SU-DHL-6 (cell line): ENCODE results near the gene CHPF2.

Experiments
- H2AFZ ChIP-seq: fragments of 200-600 bp; sonication (generic); 2 replicates; pipeline ENCODE4 v1.6.1; 2014; ENCODE audit warnings: low read depth, mild to moderate bottlenecking, moderate library complexity, mixed read lengths, antibody characterized with exemption, low read length; ENCODE audit not compliant: severe bottlenecking
- H3F3A ChIP-seq: fragments of 200-600 bp; shearing (Covaris generic); 2 replicates; pipeline ENCODE4 v1.6.0; 2016; ENCODE audit warnings: antibody characterized with exemption, mild to moderate bottlenecking; ENCODE audit not compliant: insufficient read depth
- H3K27ac ChIP-seq: fragments of 200-600 bp; sonication (generic); 2 replicates; pipeline ENCODE4 v1.5.1; 2016; ENCODE audit warnings: low read depth, mild to moderate bottlenecking, low read length, moderate library complexity, mixed read lengths
- H3K27me3 ChIP-seq: fragments of 200-600 bp; sonication (generic), shearing (Covaris generic); 2 replicates; pipeline ENCODE4 v1.6.0; 2014; ENCODE audit warnings: mild to moderate bottlenecking, low read length
- H3K36me3 ChIP-seq: fragments of 200-600 bp; sonication (generic); 2 replicates; pipeline ENCODE4 v1.6.1; 2014; ENCODE audit warnings: mild to moderate bottlenecking, low read length, mixed read lengths
- H3K4me2 ChIP-seq: fragments of 300-600, 200-600 bp; shearing (Covaris generic), sonication (generic); 2 replicates; pipeline ENCODE4 v1.6.0; 2014; ENCODE audit warnings: low read length, low read depth, mild to moderate bottlenecking; ENCODE audit not compliant: poor library complexity, severe bottlenecking
- H3K4me3 ChIP-seq: fragments of 200-600 bp; sonication (generic); 2 replicates; pipeline ENCODE4 v1.5.1; 2014; ENCODE audit warnings: antibody characterized with exemption, low read length, mild to moderate bottlenecking, mixed read lengths; ENCODE audit not compliant: insufficient read depth, poor library complexity, severe bottlenecking
- H3K79me2 ChIP-seq: fragments of 200-600 bp; sonication (generic); 2 replicates; pipeline ENCODE4 v1.6.1; 2014; ENCODE audit warnings: mild to moderate bottlenecking, low read length, moderate library complexity; ENCODE audit not compliant: insufficient read depth
- H3K9ac ChIP-seq: fragments of 200-600 bp; sonication (generic); 2 replicates; pipeline ENCODE4 v1.7.0; 2014; ENCODE audit warnings: mild to moderate bottlenecking, low read length
- H3K9me2 ChIP-seq: fragments of 200-600 bp; sonication (generic); replicated peaks from 2 replicates; pipeline ENCODE4 v1.6.1; 2014; ENCODE audit warnings: low read length; ENCODE audit not compliant: insufficient read depth
- H3K9me3 ChIP-seq: fragments of 200-600 bp; sonication (generic); 2 replicates; pipeline ENCODE4 v1.6.1; 2014; ENCODE audit warnings: low read length, mixed read lengths; ENCODE audit not compliant: insufficient read depth
- H4K20me1 ChIP-seq: fragments of 200-600 bp; sonication (generic); 2 replicates; pipeline ENCODE4 v1.6.1; 2014; ENCODE audit warnings: low read depth, mild to moderate bottlenecking, antibody characterized with exemption, low read length, moderate library complexity, mixed read lengths
- EZH2phosphoT487 ChIP-seq: fragments of 200-600 bp; sonication (generic), shearing (Covaris generic); conservative IDR thresholded peaks from 2 replicates; pipeline ENCODE4 v1.6.1; 2018; ENCODE audit warnings: mild to moderate bottlenecking, antibody characterized with exemption, low read length, moderate library complexity, mixed read lengths
- TF ChIP-seq, protein P1 (sequence below): fragments of 200-600 bp; sonication (generic); IDR thresholded peaks from one replicate; pipeline ENCODE4 v1.5.1; 2017; ENCODE audit warnings: antibody characterized with exemption, mild to moderate bottlenecking, low read length, moderate library complexity; ENCODE audit not compliant: insufficient read depth, poor library complexity, severe bottlenecking

Gene CHPF2

DNA sequence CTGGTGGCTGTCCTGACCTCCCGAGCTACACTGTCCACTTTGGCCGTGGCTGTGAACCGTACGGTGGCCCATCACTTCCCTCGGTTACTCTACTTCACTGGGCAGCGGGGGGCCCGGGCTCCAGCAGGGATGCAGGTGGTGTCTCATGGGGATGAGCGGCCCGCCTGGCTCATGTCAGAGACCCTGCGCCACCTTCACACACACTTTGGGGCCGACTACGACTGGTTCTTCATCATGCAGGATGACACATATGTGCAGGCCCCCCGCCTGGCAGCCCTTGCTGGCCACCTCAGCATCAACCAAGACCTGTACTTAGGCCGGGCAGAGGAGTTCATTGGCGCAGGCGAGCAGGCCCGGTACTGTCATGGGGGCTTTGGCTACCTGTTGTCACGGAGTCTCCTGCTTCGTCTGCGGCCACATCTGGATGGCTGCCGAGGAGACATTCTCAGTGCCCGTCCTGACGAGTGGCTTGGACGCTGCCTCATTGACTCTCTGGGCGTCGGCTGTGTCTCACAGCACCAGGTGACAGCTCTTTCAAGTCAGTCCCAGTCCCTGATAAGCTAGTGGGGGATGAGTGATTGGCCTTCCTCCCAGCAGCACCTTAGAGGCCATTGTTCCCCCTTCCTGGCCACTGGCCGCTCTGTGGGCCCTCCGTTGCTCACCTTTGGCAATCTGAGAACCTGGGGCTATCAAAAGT, 3.0 kb downstream of the CHPF2 start:
- Histone ChIP-seq H3K9me3 (no peaks in the 10 kb centered on the region), H3K27ac (no peak overlapping the region), H2AFZ (no peak overlapping the region), H3K79me2 (peaks cover 21% of the 10 kb centered on the region), H3K4me2 (no peak overlapping the region), H3K9ac (no peak overlapping the region), H3K27me3 (no peaks in the 10 kb centered on the region), H3K4me3 (no peak overlapping the region), H3K9me2 (no peaks in the 10 kb centered on the region), H4K20me1 (no peaks in the 10 kb centered on the region), H3K36me3 (no peaks in the 10 kb centered on the region), H3F3A (no peaks in the 10 kb centered on the region)
- no peak for TF ChIP-seq EZH2phosphoT487
- TF ChIP-seq, protein P1, sequence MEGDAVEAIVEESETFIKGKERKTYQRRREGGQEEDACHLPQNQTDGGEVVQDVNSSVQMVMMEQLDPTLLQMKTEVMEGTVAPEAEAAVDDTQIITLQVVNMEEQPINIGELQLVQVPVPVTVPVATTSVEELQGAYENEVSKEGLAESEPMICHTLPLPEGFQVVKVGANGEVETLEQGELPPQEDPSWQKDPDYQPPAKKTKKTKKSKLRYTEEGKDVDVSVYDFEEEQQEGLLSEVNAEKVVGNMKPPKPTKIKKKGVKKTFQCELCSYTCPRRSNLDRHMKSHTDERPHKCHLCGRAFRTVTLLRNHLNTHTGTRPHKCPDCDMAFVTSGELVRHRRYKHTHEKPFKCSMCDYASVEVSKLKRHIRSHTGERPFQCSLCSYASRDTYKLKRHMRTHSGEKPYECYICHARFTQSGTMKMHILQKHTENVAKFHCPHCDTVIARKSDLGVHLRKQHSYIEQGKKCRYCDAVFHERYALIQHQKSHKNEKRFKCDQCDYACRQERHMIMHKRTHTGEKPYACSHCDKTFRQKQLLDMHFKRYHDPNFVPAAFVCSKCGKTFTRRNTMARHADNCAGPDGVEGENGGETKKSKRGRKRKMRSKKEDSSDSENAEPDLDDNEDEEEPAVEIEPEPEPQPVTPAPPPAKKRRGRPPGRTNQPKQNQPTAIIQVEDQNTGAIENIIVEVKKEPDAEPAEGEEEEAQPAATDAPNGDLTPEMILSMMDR, result no peak

DNA sequence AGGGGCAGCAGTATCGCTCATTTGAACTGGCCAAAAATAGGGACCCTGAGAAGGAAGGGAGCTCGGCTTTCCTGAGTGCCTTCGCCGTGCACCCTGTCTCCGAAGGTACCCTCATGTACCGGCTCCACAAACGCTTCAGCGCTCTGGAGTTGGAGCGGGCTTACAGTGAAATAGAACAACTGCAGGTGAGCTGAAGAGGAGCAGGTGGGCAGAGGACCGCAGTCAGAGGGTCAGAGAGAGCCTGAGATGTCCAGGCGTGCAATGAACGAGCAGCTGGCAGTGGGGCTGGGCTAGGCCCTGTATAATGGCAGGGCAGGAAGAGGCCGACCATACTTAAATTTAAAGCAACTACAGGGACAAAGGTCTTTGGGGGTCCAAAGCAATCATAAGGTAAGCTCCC, 4.1 kb downstream of the CHPF2 start:
- no peak overlapping the region for H3K4me2 ChIP-seq
- H3K27ac ChIP-seq, result no peak overlapping the region
- no peak overlapping the region for H2AFZ ChIP-seq
- TF ChIP-seq EZH2phosphoT487, result no peak
- TF ChIP-seq, protein P1, result no peak
- no peaks in the 10 kb centered on the region for H3K36me3 ChIP-seq
- no peaks in the 10 kb centered on the region for H3K27me3 ChIP-seq
- H3K79me2 ChIP-seq, result peaks cover 21% of the 10 kb centered on the region
- no peak overlapping the region for H3K4me3 ChIP-seq
- no peaks in the 10 kb centered on the region for H3K9me2 ChIP-seq
- H3K9me3 ChIP-seq, result no peaks in the 10 kb centered on the region
- H4K20me1 ChIP-seq, result no peaks in the 10 kb centered on the region
- H3K9ac ChIP-seq, result no peak overlapping the region
- H3F3A ChIP-seq, result no peaks in the 10 kb centered on the region

DNA sequence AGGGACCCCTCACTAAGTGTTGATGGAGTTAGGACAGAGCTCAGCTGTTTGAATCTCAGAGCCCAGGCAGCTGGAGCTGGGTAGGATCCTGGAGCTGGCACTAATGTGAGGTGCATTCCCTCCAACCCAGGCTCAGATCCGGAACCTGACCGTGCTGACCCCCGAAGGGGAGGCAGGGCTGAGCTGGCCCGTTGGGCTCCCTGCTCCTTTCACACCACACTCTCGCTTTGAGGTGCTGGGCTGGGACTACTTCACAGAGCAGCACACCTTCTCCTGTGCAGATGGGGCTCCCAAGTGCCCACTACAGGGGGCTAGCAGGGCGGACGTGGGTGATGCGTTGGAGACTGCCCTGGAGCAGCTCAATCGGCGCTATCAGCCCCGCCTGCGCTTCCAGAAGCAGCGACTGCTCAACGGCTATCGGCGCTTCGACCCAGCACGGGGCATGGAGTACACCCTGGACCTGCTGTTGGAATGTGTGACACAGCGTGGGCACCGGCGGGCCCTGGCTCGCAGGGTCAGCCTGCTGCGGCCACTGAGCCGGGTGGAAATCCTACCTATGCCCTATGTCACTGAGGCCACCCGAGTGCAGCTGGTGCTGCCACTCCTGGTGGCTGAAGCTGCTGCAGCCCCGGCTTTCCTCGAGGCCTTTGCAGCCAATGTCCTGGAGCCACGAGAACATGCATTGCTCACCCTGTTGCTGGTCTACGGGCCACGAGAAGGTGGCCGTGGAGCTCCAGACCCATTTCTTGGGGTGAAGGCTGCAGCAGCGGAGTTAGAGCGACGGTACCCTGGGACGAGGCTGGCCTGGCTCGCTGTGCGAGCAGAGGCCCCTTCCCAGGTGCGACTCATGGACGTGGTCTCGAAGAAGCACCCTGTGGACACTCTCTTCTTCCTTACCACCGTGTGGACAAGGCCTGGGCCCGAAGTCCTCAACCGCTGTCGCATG, 5.2 kb downstream of the CHPF2 start:
- Histone ChIP-seq H3K27me3 (no peaks in the 10 kb centered on the region), H3K4me2 (no peak overlapping the region), H2AFZ (no peak overlapping the region), H3K4me3 (no peak overlapping the region), H3K9me2 (no peaks in the 10 kb centered on the region), H3K9ac (no peak overlapping the region), H3K27ac (no peak overlapping the region), H3K79me2 (peaks cover 20% of the 10 kb centered on the region), H4K20me1 (no peaks in the 10 kb centered on the region), H3K36me3 (no peaks in the 10 kb centered on the region), H3K9me3 (no peaks in the 10 kb centered on the region), H3F3A (no peaks in the 10 kb centered on the region)
- no peak for TF ChIP-seq EZH2phosphoT487
